Activated naive CD8-positive, alpha-beta T cell treated with anti-CD3 and anti-CD28 coated beads, Interleukin-2, amount 50 U/mL, for 24 hours (primary cell): Measurements from ENCODE around the gene NRDE2.

Experiments used
- ATAC-seq: fragments of 150-1000 bp; cut with Tn5 transposase; one replicate; pipeline ENCODE4 v1.10.0; 2021
- DNase-seq: peaks from one replicate; pipeline ENCODE4 v3.0.0; 2021
- H3K27ac Mint-ChIP-seq: one replicate; pipeline ENCODE4 v1.8.0; 2021; ENCODE audit warnings: mild to moderate bottlenecking, mixed read lengths
- H3K27me3 Mint-ChIP-seq: one replicate; pipeline ENCODE4 v1.8.0; 2021; ENCODE audit warnings: mixed read lengths
- H3K36me3 Mint-ChIP-seq: one replicate; pipeline ENCODE4 v1.8.0; 2021; ENCODE audit warnings: low read depth, mixed read lengths
- H3K4me1 Mint-ChIP-seq: one replicate; pipeline ENCODE4 v1.8.0; 2021; ENCODE audit warnings: mixed read lengths
- H3K4me3 Mint-ChIP-seq: one replicate; pipeline ENCODE4 v1.8.0; 2021; ENCODE audit warnings: mild to moderate bottlenecking, moderate library complexity, mixed read lengths
- H3K9me3 Mint-ChIP-seq: one replicate; pipeline ENCODE4 v1.8.0; 2021; ENCODE audit warnings: mixed read lengths

The NRDE2 gene

DNA sequence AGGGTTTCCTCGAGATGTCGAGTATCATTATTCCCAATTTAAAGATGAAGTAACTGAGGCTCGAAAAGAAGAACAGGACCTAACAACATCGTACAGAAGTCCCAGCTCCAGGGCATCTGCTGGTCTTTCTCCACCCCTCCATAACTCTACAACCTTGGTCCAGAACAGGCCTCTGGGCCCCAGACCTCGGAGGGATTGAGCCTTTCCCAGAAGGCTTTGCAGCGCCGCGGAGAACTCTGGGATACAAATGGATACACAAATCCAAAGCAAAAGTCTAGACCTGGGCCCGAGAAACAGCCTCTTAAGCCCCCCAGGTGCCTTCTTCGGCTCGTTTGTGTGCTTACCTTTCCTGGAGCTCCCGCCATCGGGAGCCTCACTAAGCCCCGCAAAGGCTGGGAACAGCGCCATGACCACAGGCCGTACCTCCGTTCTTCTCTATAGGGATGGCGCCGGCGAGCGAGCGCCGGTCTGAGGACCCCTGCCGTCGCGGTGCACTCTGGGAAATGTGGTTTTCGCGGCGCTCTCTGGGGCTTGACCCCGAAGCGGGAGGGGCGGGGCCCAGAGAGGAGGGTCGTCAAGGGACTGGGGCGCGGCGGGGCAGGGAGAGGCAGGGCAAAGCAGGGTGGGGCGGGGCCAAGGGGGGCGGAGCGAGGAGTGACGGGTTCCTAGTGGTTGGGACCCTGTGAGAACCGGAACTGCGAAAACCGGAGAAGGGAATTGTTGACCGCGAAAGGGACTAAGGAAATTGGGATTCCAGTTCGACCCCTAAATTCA lies at the start of gene NRDE2:
Gene NRDE2, minus strand, starts transcription at position 445 of the 774 bp plus-strand sequence. Its CDS starts 37 bp downstream, at position 408.
- H3K36me3 Mint-ChIP-seq: peaks cover 13% of the 10 kb centered on the region
- peak within 1 kb of the TSS; percentile 93 for H3K27ac Mint-ChIP-seq
- H3K27me3 Mint-ChIP-seq: peaks cover 3% of the 10 kb centered on the region
- H3K4me1 Mint-ChIP-seq: peaks cover 23% of the 10 kb centered on the region
- H3K4me3 Mint-ChIP-seq: peak within 1 kb of the TSS; percentile 91
- DNase-seq (peak; percentile 99), ATAC-seq (peak; percentile 99)
- peaks cover 4% of the 10 kb centered on the region for H3K9me3 Mint-ChIP-seq

GRCh38 chr14:90381011-90381786 lies 49.5 kb upstream of the NRDE2 start:
- peaks cover 19% of the 10 kb centered on the region for H3K4me1 Mint-ChIP-seq
- H3K27ac Mint-ChIP-seq: no peak overlapping the region
- no peak overlapping the region for H3K4me3 Mint-ChIP-seq
- no peak for DNase-seq
- ATAC-seq: no peak
- no peaks in the 10 kb centered on the region for H3K27me3 Mint-ChIP-seq
- no peaks in the 10 kb centered on the region for H3K36me3 Mint-ChIP-seq
- no peaks in the 10 kb centered on the region for H3K9me3 Mint-ChIP-seq

- Mint-ChIP-seq H3K4me1 (peaks cover 2% of the 10 kb centered on the region), H3K36me3 (no peaks in the 10 kb centered on the region), H3K4me3 (no peak overlapping the region), H3K27me3 (no peaks in the 10 kb centered on the region), H3K27ac (no peak overlapping the region), H3K9me3 (no peaks in the 10 kb centered on the region)
- ATAC-seq: no peak
- DNase-seq: no peak
Measured at GRCh38 chr14:90379106-90379505, 47.4 kb upstream of the NRDE2 start.

DNA sequence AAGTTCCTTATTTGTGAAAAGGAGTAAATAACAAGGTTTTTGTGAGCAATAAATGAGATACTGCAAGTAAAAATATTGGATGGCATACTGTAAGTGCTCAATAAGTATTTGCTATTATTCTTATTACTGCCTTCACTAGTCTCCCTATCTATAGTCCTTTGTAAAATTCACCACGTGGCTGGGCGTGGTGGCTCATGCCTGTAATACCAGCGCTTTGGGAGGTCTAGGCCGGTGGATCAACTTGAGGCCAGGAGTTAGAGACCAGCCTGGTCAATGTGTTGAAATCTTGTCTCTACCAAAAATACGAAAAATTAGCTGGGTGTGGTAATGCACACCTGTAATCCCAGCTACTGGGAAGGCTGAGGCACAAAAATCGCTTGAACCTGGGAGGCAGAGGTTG lies 46.5 kb upstream of the NRDE2 start:
- no peak overlapping the region for H3K4me3 Mint-ChIP-seq

GRCh38 chr14:90375934-90376333 lies 44.2 kb upstream of the NRDE2 start:
- Mint-ChIP-seq H3K27me3 (no peaks in the 10 kb centered on the region), H3K36me3 (no peaks in the 10 kb centered on the region), H3K9me3 (no peaks in the 10 kb centered on the region), H3K4me3 (no peak overlapping the region), H3K4me1 (no peaks in the 10 kb centered on the region), H3K27ac (no peak overlapping the region)
- no peak for DNase-seq
- no peak for ATAC-seq

More for the DNA sequence above, 46.5 kb upstream of the NRDE2 start:
- Mint-ChIP-seq H3K9me3 (no peaks in the 10 kb centered on the region), H3K36me3 (no peaks in the 10 kb centered on the region), H3K27ac (no peak overlapping the region), H3K4me1 (no peaks in the 10 kb centered on the region), H3K27me3 (no peaks in the 10 kb centered on the region)
- ATAC-seq (no peak), DNase-seq (no peak)

DNA sequence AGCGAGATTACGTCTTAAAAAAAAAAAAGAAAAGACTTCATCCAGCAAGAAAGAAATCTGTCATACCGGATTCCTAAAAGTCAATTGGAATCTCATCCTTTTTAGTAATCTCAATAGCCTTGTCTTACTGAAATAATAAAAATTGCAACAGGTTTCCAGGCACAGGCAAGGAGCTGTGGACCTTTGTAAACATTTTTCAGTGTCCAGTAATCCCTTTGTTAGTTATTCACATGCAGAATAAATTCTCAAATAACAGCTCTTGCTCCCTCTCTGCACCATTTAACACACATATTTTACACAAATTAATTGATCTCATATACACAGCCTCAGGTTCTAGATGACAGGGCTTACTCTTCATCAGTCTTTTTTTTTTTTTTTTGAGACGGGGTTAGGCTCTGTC lies 43.1 kb upstream of the NRDE2 start:
- peaks cover 1% of the 10 kb centered on the region for H3K27me3 Mint-ChIP-seq

GRCh38 chr14:90373887-90374286 lies 42.1 kb upstream of the NRDE2 start:
- H3K36me3 Mint-ChIP-seq: no peaks in the 10 kb centered on the region
- no peaks in the 10 kb centered on the region for H3K4me1 Mint-ChIP-seq
- DNase-seq (no peak), ATAC-seq (no peak)
- H3K4me3 Mint-ChIP-seq: no peak overlapping the region
- no peaks in the 10 kb centered on the region for H3K9me3 Mint-ChIP-seq
- no peak overlapping the region for H3K27ac Mint-ChIP-seq
- H3K27me3 Mint-ChIP-seq: peaks cover 1% of the 10 kb centered on the region

More for the DNA sequence above, 43.1 kb upstream of the NRDE2 start:
- no peak for DNase-seq
- H3K4me3 Mint-ChIP-seq: no peak overlapping the region
- no peaks in the 10 kb centered on the region for H3K4me1 Mint-ChIP-seq
- no peaks in the 10 kb centered on the region for H3K9me3 Mint-ChIP-seq
- ATAC-seq: no peak
- H3K27ac Mint-ChIP-seq: no peak overlapping the region
- no peaks in the 10 kb centered on the region for H3K36me3 Mint-ChIP-seq

DNA sequence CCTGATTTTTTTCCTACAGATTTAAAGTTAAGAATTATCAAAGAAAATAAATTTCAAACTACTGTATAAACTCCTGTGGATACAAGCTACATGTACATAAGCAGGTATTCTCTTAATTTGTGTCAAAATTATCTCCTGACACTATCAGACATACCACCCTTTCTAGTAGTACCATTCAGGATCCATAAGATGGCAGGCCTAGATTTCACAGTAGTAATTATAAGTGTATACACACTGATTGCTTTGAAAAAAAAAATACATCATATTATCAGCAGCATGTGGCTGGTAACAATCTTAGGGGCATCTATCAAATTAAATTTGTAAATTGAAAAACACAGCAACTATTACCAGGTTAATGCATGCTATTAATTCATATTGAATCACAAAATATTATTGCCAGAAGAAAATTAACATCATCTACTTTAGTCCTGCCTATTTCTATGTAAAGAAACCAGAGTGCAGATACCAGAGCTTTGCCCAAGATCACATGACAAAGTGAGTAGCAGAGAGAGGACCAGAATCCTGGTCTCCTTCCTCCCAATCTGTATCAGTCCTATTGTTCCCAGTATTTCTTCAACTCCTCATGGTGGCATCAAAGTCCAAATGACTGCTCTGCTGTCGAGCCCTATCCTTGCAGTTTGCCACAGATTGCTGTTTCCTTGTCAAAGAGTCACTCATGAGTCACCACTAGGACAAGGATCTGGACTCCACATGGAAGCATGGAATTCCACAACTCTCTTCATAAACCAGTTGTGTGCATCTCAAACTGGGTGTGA lies 37.4 kb upstream of the NRDE2 start:
- Mint-ChIP-seq H3K4me1 (no peaks in the 10 kb centered on the region), H3K27ac (no peak overlapping the region), H3K36me3 (no peaks in the 10 kb centered on the region), H3K27me3 (peaks cover 1% of the 10 kb centered on the region), H3K4me3 (no peak overlapping the region), H3K9me3 (no peaks in the 10 kb centered on the region)
- DNase-seq: no peak
- ATAC-seq: no peak

GRCh38 chr14:90362558-90362896 lies 30.8 kb upstream of the NRDE2 start:
- Mint-ChIP-seq H3K27me3 (peaks cover 5% of the 10 kb centered on the region), H3K36me3 (no peaks in the 10 kb centered on the region), H3K4me3 (no peak overlapping the region), H3K9me3 (no peaks in the 10 kb centered on the region), H3K4me1 (no peaks in the 10 kb centered on the region), H3K27ac (no peak overlapping the region)
- DNase-seq (no peak), ATAC-seq (no peak)

DNA sequence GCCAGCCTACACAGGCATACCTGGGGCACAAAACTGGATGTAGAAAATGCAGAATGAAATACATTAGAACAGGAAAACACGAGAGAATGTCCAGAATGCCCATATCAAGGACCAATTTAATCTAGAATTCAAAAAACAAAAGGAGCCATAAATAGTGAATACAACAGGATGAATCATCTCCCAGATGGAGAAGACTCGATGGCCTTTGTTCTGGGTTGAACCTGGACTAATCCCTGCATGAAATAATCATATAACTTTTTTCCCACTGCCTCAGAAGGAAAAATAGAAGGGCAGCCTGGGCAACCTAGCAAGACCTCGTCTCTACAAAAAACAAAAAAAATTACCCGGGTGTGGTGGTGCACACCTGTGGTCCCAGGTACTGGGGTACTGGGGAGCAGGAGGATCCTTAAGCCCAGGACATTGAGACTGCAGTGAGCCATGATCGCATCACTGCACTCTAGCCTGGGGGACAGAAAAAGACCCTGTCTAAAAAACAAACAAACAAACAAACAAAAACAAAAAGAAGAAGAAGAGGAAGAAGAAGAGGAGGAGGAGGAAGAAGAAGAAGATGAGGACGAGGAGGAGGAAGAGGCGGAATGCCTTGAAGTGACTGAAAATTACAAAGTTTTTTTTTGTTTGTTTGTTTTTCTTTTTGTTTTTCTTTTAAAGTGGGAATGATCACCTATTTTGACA lies 30.3 kb upstream of the NRDE2 start:
- no peak overlapping the region for H3K4me3 Mint-ChIP-seq
- no peaks in the 10 kb centered on the region for H3K9me3 Mint-ChIP-seq
- H3K36me3 Mint-ChIP-seq: no peaks in the 10 kb centered on the region
- no peaks in the 10 kb centered on the region for H3K4me1 Mint-ChIP-seq
- H3K27ac Mint-ChIP-seq: no peak overlapping the region
- DNase-seq: no peak
- peaks cover 5% of the 10 kb centered on the region for H3K27me3 Mint-ChIP-seq
- no peak for ATAC-seq

- no peak overlapping the region for H3K4me3 Mint-ChIP-seq
- no peak for DNase-seq
- H3K27ac Mint-ChIP-seq: no peak overlapping the region
- H3K4me1 Mint-ChIP-seq: no peaks in the 10 kb centered on the region
- no peaks in the 10 kb centered on the region for H3K36me3 Mint-ChIP-seq
- no peak for ATAC-seq
- H3K9me3 Mint-ChIP-seq: no peaks in the 10 kb centered on the region
- peaks cover 13% of the 10 kb centered on the region for H3K27me3 Mint-ChIP-seq
Measured at GRCh38 chr14:90358359-90358758, 26.6 kb upstream of the NRDE2 start.

GRCh38 chr14:90356925-90357324 lies 25.2 kb upstream of the NRDE2 start:
- Mint-ChIP-seq H3K4me3 (no peak overlapping the region), H3K36me3 (no peaks in the 10 kb centered on the region), H3K27me3 (peaks cover 11% of the 10 kb centered on the region), H3K9me3 (no peaks in the 10 kb centered on the region), H3K4me1 (no peaks in the 10 kb centered on the region), H3K27ac (no peak overlapping the region)
- ATAC-seq: no peak
- DNase-seq: no peak

DNA sequence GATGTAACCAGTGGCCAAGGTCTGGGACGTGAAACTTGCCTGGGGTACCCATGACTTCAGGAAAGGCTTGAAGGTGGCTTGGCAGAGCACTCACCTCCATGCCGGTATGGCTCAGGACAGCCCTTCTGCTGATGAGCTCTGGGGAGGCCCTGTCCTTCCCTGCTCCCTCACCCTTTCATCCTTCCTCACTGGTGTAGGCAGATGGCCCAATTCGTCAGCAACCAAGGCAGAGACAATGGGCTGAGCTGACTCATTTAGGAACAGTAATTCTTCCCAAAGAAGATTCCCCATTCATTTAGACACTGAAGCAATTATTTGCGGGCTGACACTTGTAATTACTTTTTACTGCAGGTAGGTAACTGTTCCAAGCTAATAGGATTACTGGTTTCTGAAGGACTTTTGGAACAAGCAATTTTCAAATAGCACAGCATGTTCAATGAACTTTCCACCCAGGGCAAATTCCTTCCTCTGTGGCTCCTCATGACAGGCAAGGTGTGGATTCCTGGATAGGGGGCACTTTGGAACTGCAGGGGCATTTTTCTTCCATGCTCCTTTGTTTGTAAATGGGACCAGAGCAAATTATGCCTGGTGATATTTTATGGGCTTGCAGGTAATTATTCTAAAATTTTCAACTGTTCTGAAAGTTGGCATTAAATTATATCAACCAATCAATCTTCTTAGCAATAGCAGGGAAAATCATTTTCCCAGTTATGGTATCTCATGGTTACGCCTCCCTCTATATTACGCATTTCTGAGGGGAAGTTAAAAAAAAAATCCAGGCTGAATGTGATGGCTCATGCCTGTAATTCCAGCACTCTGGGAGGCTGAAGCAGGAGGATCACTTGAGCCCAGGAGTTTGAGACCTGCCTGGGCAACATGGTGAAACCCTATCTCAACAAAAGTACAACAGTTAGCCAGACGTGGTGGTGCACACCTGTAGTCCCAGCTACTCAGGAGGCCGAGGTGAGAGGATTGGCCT lies 24.1 kb upstream of the NRDE2 start:
- DNase-seq (no peak), ATAC-seq (no peak)
- no peaks in the 10 kb centered on the region for H3K4me1 Mint-ChIP-seq
- H3K27me3 Mint-ChIP-seq: peaks cover 11% of the 10 kb centered on the region
- no peaks in the 10 kb centered on the region for H3K36me3 Mint-ChIP-seq
- no peaks in the 10 kb centered on the region for H3K9me3 Mint-ChIP-seq
- no peak overlapping the region for H3K4me3 Mint-ChIP-seq
- H3K27ac Mint-ChIP-seq: no peak overlapping the region
